IMR-90 (cell line): ENCODE measurements around the gene RASL10B. TPM values are rescaled to one million over a fixed set of nuclear protein-coding genes. Genes with fewer than 3 reads are reported as not detected.

Source experiments
- ATAC-seq: fragments of 200-7000 bp; cut with Tn5 transposase; 2 replicates; pipeline ENCODE4 v1.9.1; 2020; ENCODE audit warnings: low read depth, mild to moderate bottlenecking, moderate library complexity
- BruUV-seq: library from RNA; stranded (reverse); fragments of 400-500 nt; replicated peaks from 2 replicates; lab custom pipeline; 2021; lab: Mats Ljungman, UMichigan
- CTCF ChIA-PET: fragments of 300-600 bp; formaldehyde crosslinking; extraction: SDS; loops from one replicate; lab custom pipeline; 2021; ENCODE audit warnings: antibody characterized with exemption; lab: Yijun Ruan, JAX
- POLR2A ChIA-PET: fragments of 300-600 bp; sonication (Branson Sonifier 250); formaldehyde crosslinking; loops from one replicate; lab custom pipeline; 2022; ENCODE audit warnings: antibody characterized with exemption; ENCODE audit not compliant: unreplicated experiment; lab: Charles Lee
- DNase-seq: peaks from one replicate; pipeline ENCODE4 v3.0.0; 2013
- H2AFZ ChIP-seq: replicated peaks from 2 replicates; pipeline ENCODE3; 2013; ENCODE audit warnings: low read length, mild to moderate bottlenecking; ENCODE audit not compliant: poor library complexity
- H2AK5ac ChIP-seq: 2 replicates; pipeline ENCODE4 v1.6.1; 2013; ENCODE audit warnings: low read depth, low read length, inconsistent platforms
- H2AK9ac ChIP-seq: replicated peaks from 2 replicates; pipeline ENCODE3; 2013; ENCODE audit warnings: mild to moderate bottlenecking, low read depth, low read length, moderate library complexity; ENCODE audit not compliant: poor library complexity
- H2BK120ac ChIP-seq: 2 replicates; pipeline ENCODE4 v1.6.1; 2013; ENCODE audit warnings: low read depth, low read length, inconsistent platforms
- H2BK15ac ChIP-seq: 3 replicates; pipeline ENCODE4 v1.6.1; 2013; ENCODE audit warnings: low read depth, low read length, inconsistent platforms
- H2BK20ac ChIP-seq: 2 replicates; pipeline ENCODE4 v1.6.1; 2013; ENCODE audit warnings: low read depth, mild to moderate bottlenecking, inconsistent platforms, low read length, moderate library complexity
- H2BK5ac ChIP-seq: 2 replicates; pipeline ENCODE4 v1.6.1; 2013; ENCODE audit warnings: mild to moderate bottlenecking, low read depth, low read length, inconsistent platforms; ENCODE audit not compliant: poor library complexity, severe bottlenecking
- H3K14ac ChIP-seq: replicated peaks from 2 replicates; pipeline ENCODE4 v1.6.1; 2013; ENCODE audit warnings: low read depth, low read length, inconsistent platforms
- H3K18ac ChIP-seq: 2 replicates; pipeline ENCODE4 v1.6.1; 2013; ENCODE audit warnings: low read depth, low read length, control low read depth
- H3K23ac ChIP-seq: 2 replicates; pipeline ENCODE4 v1.6.1; 2013; ENCODE audit warnings: low read depth, low read length, inconsistent platforms
- H3K27ac ChIP-seq: 2 replicates; pipeline ENCODE4 v1.5.1; 2013; ENCODE audit warnings: mild to moderate bottlenecking, control low read depth, low read length; ENCODE audit not compliant: insufficient read depth
- H3K27me3 ChIP-seq: 2 replicates; pipeline ENCODE4 v1.6.1; 2013; ENCODE audit warnings: low read length; ENCODE audit not compliant: control insufficient read depth, insufficient read depth
- H3K36me3 ChIP-seq: 2 replicates; pipeline ENCODE4 v1.6.1; 2013; ENCODE audit warnings: low read length, mixed read lengths; ENCODE audit not compliant: control insufficient read depth, insufficient read depth
- H3K4ac ChIP-seq: 2 replicates; pipeline ENCODE4 v1.6.1; 2013; ENCODE audit warnings: low read depth, low read length, inconsistent platforms
- H3K4me1 ChIP-seq: 2 replicates; pipeline ENCODE4 v1.6.1; 2013; ENCODE audit warnings: low read length, mixed read lengths; ENCODE audit not compliant: control insufficient read depth, insufficient read depth
- H3K4me2 ChIP-seq: 2 replicates; pipeline ENCODE4 v1.6.1; 2013; ENCODE audit warnings: low read depth, mild to moderate bottlenecking, control low read depth, low read length, moderate library complexity
- H3K4me3 ChIP-seq: 2 replicates; pipeline ENCODE4 v1.5.1; 2013; ENCODE audit warnings: low read depth, mild to moderate bottlenecking, control low read depth, low read length, moderate library complexity; ENCODE audit not compliant: insufficient read depth
- H3K56ac ChIP-seq: 2 replicates; pipeline ENCODE4 v1.6.1; 2013; ENCODE audit warnings: low read length, inconsistent platforms; ENCODE audit not compliant: insufficient read depth; ENCODE audit errors: extremely low read depth
- H3K79me1 ChIP-seq, 2 experiments: 2 replicates each; pipeline ENCODE4 v1.6.1; 2013; ENCODE audit warnings: low read length in 2 of 2, inconsistent platforms in 1 of 2, low read depth in 1 of 2
- H3K9ac ChIP-seq: 2 replicates; pipeline ENCODE4 v1.6.1; 2013; ENCODE audit warnings: low read depth, low read length, control low read depth
- H3K9me1 ChIP-seq: 2 replicates; pipeline ENCODE4 v1.6.1; 2013; ENCODE audit warnings: low read length, inconsistent platforms; ENCODE audit not compliant: insufficient read depth
- H3K9me3 ChIP-seq: 2 replicates; pipeline ENCODE4 v1.6.1; 2013; ENCODE audit warnings: low read length; ENCODE audit not compliant: control insufficient read depth, insufficient read depth
- H4K20me1 ChIP-seq: 2 replicates; pipeline ENCODE4 v1.6.1; 2013; ENCODE audit warnings: low read length, inconsistent platforms; ENCODE audit not compliant: insufficient read depth
- H4K5ac ChIP-seq: 2 replicates; pipeline ENCODE4 v1.6.1; 2013; ENCODE audit warnings: mild to moderate bottlenecking, low read depth, low read length, control low read depth
- H4K8ac ChIP-seq, 2 experiments: 2 replicates each; pipeline ENCODE4 v1.6.1; 2013; ENCODE audit warnings: low read depth in 2 of 2, low read length in 2 of 2, control low read depth in 1 of 2, inconsistent platforms in 1 of 2
- H4K91ac ChIP-seq: 2 replicates; pipeline ENCODE4 v1.6.1; 2013; ENCODE audit warnings: low read depth, low read length, inconsistent platforms; ENCODE audit not compliant: insufficient read depth
- BHLHE40 ChIP-seq: fragments of 150-350 bp; IDR thresholded peaks from 2 replicates; pipeline ENCODE4 v1.6.1; 2016; ENCODE audit warnings: mild to moderate bottlenecking, low read depth, low read length
- CEBPB ChIP-seq: IDR thresholded peaks from 2 replicates; pipeline ENCODE4 v1.6.1; 2012; ENCODE audit warnings: low read depth, low read length, improper control_type of control experiment
- CHD1 ChIP-seq: IDR thresholded peaks from 2 replicates; pipeline ENCODE4 v1.6.1; 2012; ENCODE audit warnings: low read depth, low read length, improper control_type of control experiment
- CTCF ChIP-seq: conservative IDR thresholded peaks from 2 replicates; pipeline ENCODE4 v1.5.1; 2012; ENCODE audit warnings: mild to moderate bottlenecking, low read depth, low read length, improper control_type of control experiment
- ELK1 ChIP-seq: fragments of 150-350 bp; IDR thresholded peaks from 2 replicates; pipeline ENCODE4 v1.6.1; 2016; ENCODE audit warnings: low read depth, mild to moderate bottlenecking, low read length, moderate library complexity, borderline replicate concordance
- FOS ChIP-seq: fragments of 150-350 bp; IDR thresholded peaks from 2 replicates; pipeline ENCODE4 v1.6.1; 2016; ENCODE audit warnings: low read depth, low read length
- MAFK ChIP-seq: IDR thresholded peaks from 2 replicates; pipeline ENCODE4 v1.6.1; 2012; ENCODE audit warnings: low read depth, low read length, improper control_type of control experiment
- MAZ ChIP-seq: IDR thresholded peaks from 2 replicates; pipeline ENCODE4 v1.6.1; 2012; ENCODE audit warnings: low read depth, mild to moderate bottlenecking, low read length, improper control_type of control experiment, moderate library complexity, borderline replicate concordance
- MXI1 ChIP-seq: IDR thresholded peaks from 2 replicates; pipeline ENCODE4 v1.6.1; 2012; ENCODE audit warnings: low read depth, mild to moderate bottlenecking, low read length, moderate library complexity, borderline replicate concordance
- NFE2L2 ChIP-seq: fragments of 150-350 bp; IDR thresholded peaks from 2 replicates; pipeline ENCODE4 v1.6.1; 2016; ENCODE audit warnings: low read depth, mild to moderate bottlenecking, low read length
- POLR2A ChIP-seq: IDR thresholded peaks from 2 replicates; pipeline ENCODE4 v1.6.1; 2012; ENCODE audit warnings: mild to moderate bottlenecking, low read depth, low read length
- RAD21 ChIP-seq: IDR thresholded peaks from 2 replicates; pipeline ENCODE4 v1.6.1; 2012; ENCODE audit warnings: low read length, improper control_type of control experiment
- RCOR1 ChIP-seq: IDR thresholded peaks from 2 replicates; pipeline ENCODE4 v1.6.1; 2012; ENCODE audit warnings: mild to moderate bottlenecking, low read length, improper control_type of control experiment; ENCODE audit not compliant: insufficient replicate concordance
- RFX5 ChIP-seq: IDR thresholded peaks from 2 replicates; pipeline ENCODE4 v1.8.0; 2012; ENCODE audit warnings: low read depth, mild to moderate bottlenecking, low read length, moderate library complexity
- SMC3 ChIP-seq: fragments of 150-350 bp; IDR thresholded peaks from 2 replicates; pipeline ENCODE4 v1.6.1; 2016; ENCODE audit warnings: low read depth, mild to moderate bottlenecking, antibody characterized with exemption, low read length, moderate library complexity
- WGBS, 2 experiments: methylation state at CpG; one replicate each; pipeline versions ENCODE4 v1.1.5 to v1.1.7; 2013; ENCODE audit warnings: missing lambda C conversion rate in 2 of 2; ENCODE audit not compliant: insufficient read length in 1 of 2; ENCODE audit errors: extremely low coverage in 2 of 2; 5-methylcytosine and 5-hydroxymethylcytosine counted together
- dilution Hi-C: fragments of 300-500 bp; cut with HindIII; formaldehyde crosslinking; loops from one replicate; pipeline ENCODE4 v1.14.3; 2018; ENCODE audit warnings: low sequenced_read_pairs; ENCODE audit not compliant: unreplicated experiment
- in situ Hi-C: fragments of 300-500 bp; cut with MboI; formaldehyde crosslinking; loops from 3 replicates; pipeline ENCODE4 v1.14.3; 2019; ENCODE audit warnings: low sequenced_read_pairs, inconsistent platforms, mixed read lengths
- intact Hi-C: fragments of 100-400 bp; cut with micrococcal nuclease; formaldehyde crosslinking; loops from 2 replicates; pipeline ENCODE4 v1.10.0; 2022
- polyA plus RNA-seq, 3 experiments: library from polyadenylated mRNA; depleted of rRNA; stranded (reverse); fragments of >200 nt; gene quantifications; 2 replicates each; pipeline ENCODE4 v1.2.3, GENCODE V29; 2012; ENCODE audit warnings: low replicate concordance in 1 of 3
- total RNA-seq: library from RNA; depleted of rRNA; stranded (reverse); fragments of >200 nt; gene quantifications from 2 replicates; pipeline ENCODE4 v1.2.3, GENCODE V29; 2012
- TF ChIP-seq, protein P1 (sequence below): fragments of 150-350 bp; IDR thresholded peaks from 2 replicates; pipeline ENCODE4 v1.6.1; 2017; ENCODE audit warnings: mild to moderate bottlenecking, antibody characterized with exemption, low read length, low read depth

Gene RASL10B
- total and polyA plus RNA-seq, 2 of the 4 experiments (the other 2 are of a cell fraction) = 4.1 to 4.7 TPM

DNA sequence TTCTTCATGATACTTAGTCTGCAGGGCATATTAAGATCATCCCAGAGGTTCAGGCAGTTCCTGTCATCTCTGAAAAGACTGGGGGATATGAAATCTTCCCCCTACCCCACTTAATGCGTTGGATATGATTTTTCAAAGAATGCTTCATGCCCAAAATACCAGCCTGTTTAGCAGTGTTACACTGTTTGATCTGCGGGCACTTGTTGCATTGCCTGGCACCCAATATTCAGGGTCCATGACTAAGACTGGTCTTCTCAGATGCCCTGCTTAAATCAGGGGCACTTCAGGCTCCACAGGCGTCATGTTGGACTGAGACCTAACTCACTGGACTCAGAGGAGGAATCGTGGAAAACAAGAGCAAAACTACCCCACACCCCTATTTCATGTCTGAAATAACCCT lies 6.4 kb upstream of the RASL10B start:
- Histone ChIP-seq H2AK9ac (no peak overlapping the region), H3K36me3 (peaks cover 19% of the 10 kb centered on the region), H3K14ac (no peak overlapping the region), H4K5ac (no peak overlapping the region), H4K20me1 (peaks cover 13% of the 10 kb centered on the region; the same call in 1 of the 2 replicates), H2BK120ac (no peak overlapping the region), H3K23ac (no peak overlapping the region), H3K27me3 (no peaks in the 10 kb centered on the region), H2AFZ (no peak overlapping the region), H3K4me3 (no peak overlapping the region), H4K91ac (no peak overlapping the region), H4K8ac (no peak overlapping the region), H2AK5ac (no peak overlapping the region), H3K4me1 (peaks cover 15% of the 10 kb centered on the region), H3K9ac (no peak overlapping the region), H3K56ac (no peak overlapping the region), H2BK5ac (no peak overlapping the region), H3K18ac (no peak overlapping the region), H3K4ac (no peak overlapping the region), H3K27ac (no peak overlapping the region), H3K9me3 (no peaks in the 10 kb centered on the region), H2BK20ac (no peak overlapping the region), H3K79me1 (peaks cover under 1 to 25% of the 10 kb centered on the region in 2 experiments; a peak in 3 of 4 replicates), H2BK15ac (no peak overlapping the region), H3K9me1 (peaks cover 14% of the 10 kb centered on the region), H3K4me2 (no peak overlapping the region)
- BruUV-seq = no TSS peak
- in situ Hi-C loops = loop anchor here (25.0 kb wide), 1 partner anchor 363 kb away; the partner anchor contains the start of gene SLFN11
- intact Hi-C loops = no loop called here
- ChIA-PET CTCF (no interaction called here), POLR2A (no interaction called here)
- ATAC-seq (no peak), DNase-seq (no peak)
- TF ChIP-seq RFX5 (no peak), MAFK (no peak), SMC3 (no peak), POLR2A (no peak), RCOR1 (no peak), ELK1 (no peak), CHD1 (no peak), CTCF (no peak), BHLHE40 (no peak), RAD21 (no peak), MAZ (no peak), FOS (no peak), MXI1 (no peak), CEBPB (no peak), NFE2L2 (no peak)
- TF ChIP-seq, protein P1, sequence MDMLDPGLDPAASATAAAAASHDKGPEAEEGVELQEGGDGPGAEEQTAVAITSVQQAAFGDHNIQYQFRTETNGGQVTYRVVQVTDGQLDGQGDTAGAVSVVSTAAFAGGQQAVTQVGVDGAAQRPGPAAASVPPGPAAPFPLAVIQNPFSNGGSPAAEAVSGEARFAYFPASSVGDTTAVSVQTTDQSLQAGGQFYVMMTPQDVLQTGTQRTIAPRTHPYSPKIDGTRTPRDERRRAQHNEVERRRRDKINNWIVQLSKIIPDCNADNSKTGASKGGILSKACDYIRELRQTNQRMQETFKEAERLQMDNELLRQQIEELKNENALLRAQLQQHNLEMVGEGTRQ = no peak
- dilution Hi-C loops = no loop called here
- 100% methylated on average over 2 of the region's 4 CpGs; no CpG with 5 or more reads in 1 of the 2 experiments for WGBS, 2 experiments
